ENCODE results near the gene PHAF1.

GRCh38 chr16:67087803-67088202 lies 21.9 kb upstream of the PHAF1 start:
- TF ChIP-seq CTCF (IDR thresholded peaks at IDR 0.05 in 2 of 3, conservative IDR thresholded peaks at IDR 0.05 in 1 of 3; ENCODE audit: borderline replicate concordance in 1 of 3, insufficient read depth in 1 of 3, low read depth in 2 of 3, low read length in 2 of 3) (no peak), SIN3A (IDR thresholded peaks at IDR 0.05; ENCODE audit: low read depth) (no peak), MAX (IDR thresholded peaks at IDR 0.05) (no peak), YY1 (IDR thresholded peaks at IDR 0.05; ENCODE audit: extremely low read depth, insufficient replicate concordance, low read depth, low read length) (no peak), POLR2AphosphoS5 (IDR thresholded peaks at IDR 0.05; ENCODE audit: low read depth, low read length) (no peak), JUND (IDR thresholded peaks at IDR 0.05) (no peak), ZNF274 (IDR thresholded peaks at IDR 0.05; ENCODE audit: low read depth, low read length) (no peak), POLR2A (IDR thresholded peaks at IDR 0.05; ENCODE audit: borderline replicate concordance, extremely low read depth, insufficient read depth, insufficient read length) (no peak), ATF3 (IDR thresholded peaks at IDR 0.05) (no peak)
